ENCODE results near the gene SLC38A4. TPM values are rescaled to one million over a fixed set of nuclear protein-coding genes. Genes with fewer than 3 reads are reported as not detected.
"Not testable (repeated sequence)": the region's sequence is repeated elsewhere in the genome, so short reads cannot be mapped to it uniquely, and the experiment has no call there.

The SLC38A4 gene
- total RNA-seq, 1 donor from 2014 or later: not detected

- DNase-seq (ENCODE audit: low read depth): no peak
- TF ChIP-seq CTCF (IDR thresholded peaks at IDR 0.05; ENCODE audit: insufficient read depth, low read length, poor library complexity, severe bottlenecking): no peak
- Histone ChIP-seq H3K27me3 (ENCODE audit: control insufficient read depth, insufficient read depth, low read length) (no peaks in the 10 kb centered on the region), H3K4me3 (ENCODE audit: low read depth, low read length) (no peak overlapping the region), H3K36me3 (ENCODE audit: control insufficient read depth, insufficient read depth, low read length) (no peaks in the 10 kb centered on the region)
These were observed 31.7 kb upstream of the SLC38A4 start for GRCh38 chr12:46857486-46857885.

- Histone ChIP-seq H3K4me3 (ENCODE audit: low read depth, low read length) (no peak overlapping the region), H3K27me3 (ENCODE audit: control insufficient read depth, insufficient read depth, low read length) (no peaks in the 10 kb centered on the region), H3K36me3 (ENCODE audit: control insufficient read depth, insufficient read depth, low read length) (no peaks in the 10 kb centered on the region)
- no peak for DNase-seq (ENCODE audit: low read depth)
- no peak for TF ChIP-seq CTCF (IDR thresholded peaks at IDR 0.05; ENCODE audit: insufficient read depth, low read length, poor library complexity, severe bottlenecking)
These were observed 30.0 kb upstream of the SLC38A4 start for GRCh38 chr12:46855760-46856159.

GRCh38 chr12:46854188-46854587 is 28.4 kb upstream of the SLC38A4 start:
- DNase-seq (ENCODE audit: low read depth); H3K27me3 ChIP-seq (ENCODE audit: control insufficient read depth, insufficient read depth, low read length); H3K4me3 ChIP-seq (ENCODE audit: low read depth, low read length); H3K36me3 ChIP-seq (ENCODE audit: control insufficient read depth, insufficient read depth, low read length): not testable (repeated sequence)

GRCh38 chr12:46848792-46849191 is 23.0 kb upstream of the SLC38A4 start:
- DNase-seq (ENCODE audit: low read depth): not testable (repeated sequence)

GRCh38 chr12:46847001-46847400 is 21.2 kb upstream of the SLC38A4 start:
- no peak overlapping the region for H3K4me3 ChIP-seq (ENCODE audit: low read depth, low read length)
- no peak for DNase-seq (ENCODE audit: low read depth)
- no peaks in the 10 kb centered on the region for H3K36me3 ChIP-seq (ENCODE audit: control insufficient read depth, insufficient read depth, low read length)
- no peaks in the 10 kb centered on the region for H3K27me3 ChIP-seq (ENCODE audit: control insufficient read depth, insufficient read depth, low read length)
- no peak for TF ChIP-seq CTCF (IDR thresholded peaks at IDR 0.05; ENCODE audit: insufficient read depth, low read length, poor library complexity, severe bottlenecking)

More at GRCh38 chr12:46848792-46849191, 23.0 kb upstream of the SLC38A4 start:
- H3K27me3 ChIP-seq (ENCODE audit: control insufficient read depth, insufficient read depth, low read length); H3K4me3 ChIP-seq (ENCODE audit: low read depth, low read length); H3K36me3 ChIP-seq (ENCODE audit: control insufficient read depth, insufficient read depth, low read length): not testable (repeated sequence)

GRCh38 chr12:46843811-46844210 is 18.0 kb upstream of the SLC38A4 start:
- Histone ChIP-seq H3K27me3 (ENCODE audit: control insufficient read depth, insufficient read depth, low read length) (no peaks in the 10 kb centered on the region), H3K4me3 (ENCODE audit: low read depth, low read length) (no peak overlapping the region), H3K36me3 (ENCODE audit: control insufficient read depth, insufficient read depth, low read length) (no peaks in the 10 kb centered on the region)
- TF ChIP-seq CTCF (IDR thresholded peaks at IDR 0.05; ENCODE audit: insufficient read depth, low read length, poor library complexity, severe bottlenecking): no peak
- DNase-seq (ENCODE audit: low read depth): no peak

GRCh38 chr12:46841891-46842290 is 16.1 kb upstream of the SLC38A4 start:
- H3K36me3 ChIP-seq (ENCODE audit: control insufficient read depth, insufficient read depth, low read length): no peaks in the 10 kb centered on the region
- no peak overlapping the region for H3K4me3 ChIP-seq (ENCODE audit: low read depth, low read length)
- no peak for DNase-seq (ENCODE audit: low read depth)
- H3K27me3 ChIP-seq (ENCODE audit: control insufficient read depth, insufficient read depth, low read length): no peaks in the 10 kb centered on the region
- no peak for TF ChIP-seq CTCF (IDR thresholded peaks at IDR 0.05; ENCODE audit: insufficient read depth, low read length, poor library complexity, severe bottlenecking)

Data from kidney epithelial cell (primary cell).